Measurements from ENCODE around the gene NCOA7. TPM values are rescaled to one million over a fixed set of nuclear protein-coding genes. Genes with fewer than 3 reads are reported as not detected.

The NCOA7 gene
- total RNA-seq = 10.6 and 16.7 TPM in 2 replicates

GRCh38 chr6:125790358-125791150 lies at the start of gene NCOA7:
Gene NCOA7, plus strand, starts transcription at chr6:125790960. Its CDS starts 24,395 bp downstream, at chr6:125815355.

GRCh38 chr6:125749173-125749864 lies 41.4 kb upstream of the NCOA7 start, which contains the start of gene HEY2:
Gene HEY2, plus strand, starts transcription at chr6:125749632. Its CDS starts 145 bp downstream, at chr6:125749777.

GRCh38 chr6:125956506-125957390 lies 166.0 kb downstream of the NCOA7 start, which contains the start of gene HINT3:
Gene HINT3, plus strand, starts transcription at chr6:125956770. Its CDS starts 208 bp downstream, at chr6:125956978.

Other genes starting within 250 kb of the NCOA7 start
- not detected in 2 replicates for gene HEY2, start 41.3 kb upstream of the NCOA7 start, total RNA-seq
- gene HINT3, start 165.8 kb downstream of the NCOA7 start, total RNA-seq = 11.0 and 14.4 TPM in 2 replicates
- gene TRMT11, start 195.6 kb downstream of the NCOA7 start, total RNA-seq = 14.1 and 14.6 TPM in 2 replicates

Data from epithelial cell of alveolus of lung (primary cell).